Mucosa of descending colon (tissue), 3 donors: ENCODE measurements around the gene PKDCC. TPM values are rescaled to one million over a fixed set of nuclear protein-coding genes. Genes with fewer than 3 reads are reported as not detected.
A peak's percentile ranks its signal among the peaks of the same experiment; 100 is the strongest.

Experiments
- ATAC-seq: fragments of 200-7000 bp; cut with Tn5 transposase; one replicate; pipeline ENCODE4 v1.9.1; 2020; ENCODE audit warnings: mild to moderate bottlenecking, moderate library complexity
- DNase-seq, 3 donors: peaks; one replicate each; pipeline ENCODE4 v3.0.0-alpha.2; 2020
- H3K36me3 ChIP-seq: fragments of 200-600 bp; one replicate; pipeline ENCODE4 v1.8.0; 2021; ENCODE audit warnings: low read depth, mild to moderate bottlenecking
- H3K4me1 ChIP-seq: fragments of 200-600 bp; one replicate; pipeline ENCODE4 v1.8.0; 2021; ENCODE audit warnings: low read depth, mild to moderate bottlenecking
- H3K4me3 ChIP-seq: fragments of 200-600 bp; one replicate; pipeline ENCODE4 v1.8.0; 2021; ENCODE audit warnings: mild to moderate bottlenecking
- H3K9me3 ChIP-seq: fragments of 200-600 bp; one replicate; pipeline ENCODE4 v1.8.0; 2021; ENCODE audit warnings: mild to moderate bottlenecking
- CTCF ChIP-seq: fragments of 200-600 bp; IDR thresholded peaks from one replicate; pipeline ENCODE4 v1.8.0; 2022; ENCODE audit warnings: antibody characterized with exemption, mild to moderate bottlenecking
- intact Hi-C, 2 donors: fragments of 100-400 bp; cut with DNase I in 1 of 2; cut with micrococcal nuclease in 1 of 2; formaldehyde crosslinking; loops; one replicate each; pipeline versions ENCODE4 v1.11.0 to v1.11.1; 2022; cut with DNase I, micrococcal nuclease
- total RNA-seq, 3 donors: library from RNA; stranded (reverse); fragmentation: NEBNext Ultra II Directional in 2 of 3; extraction: Animal tissue kit (Norgen Biotek cat#: 25700) in 2 of 3; gene quantifications; one replicate each; pipeline versions ENCODE4 v1.2.1 to v1.2.4, GENCODE V29; 2021 to 2023
- donor health status: DM: no; HTN: no; CAD: no; lungs with moderate emphysema.
- donor health status: DM: no; HTN: no; CAD: no.
- donor health status: DM: no; HTN: yes; CAD: no.

PKDCC gene
- total RNA-seq, 3 donors from 2014 or later: 79.3 to 88.8 (median 80.7) TPM

DNA sequence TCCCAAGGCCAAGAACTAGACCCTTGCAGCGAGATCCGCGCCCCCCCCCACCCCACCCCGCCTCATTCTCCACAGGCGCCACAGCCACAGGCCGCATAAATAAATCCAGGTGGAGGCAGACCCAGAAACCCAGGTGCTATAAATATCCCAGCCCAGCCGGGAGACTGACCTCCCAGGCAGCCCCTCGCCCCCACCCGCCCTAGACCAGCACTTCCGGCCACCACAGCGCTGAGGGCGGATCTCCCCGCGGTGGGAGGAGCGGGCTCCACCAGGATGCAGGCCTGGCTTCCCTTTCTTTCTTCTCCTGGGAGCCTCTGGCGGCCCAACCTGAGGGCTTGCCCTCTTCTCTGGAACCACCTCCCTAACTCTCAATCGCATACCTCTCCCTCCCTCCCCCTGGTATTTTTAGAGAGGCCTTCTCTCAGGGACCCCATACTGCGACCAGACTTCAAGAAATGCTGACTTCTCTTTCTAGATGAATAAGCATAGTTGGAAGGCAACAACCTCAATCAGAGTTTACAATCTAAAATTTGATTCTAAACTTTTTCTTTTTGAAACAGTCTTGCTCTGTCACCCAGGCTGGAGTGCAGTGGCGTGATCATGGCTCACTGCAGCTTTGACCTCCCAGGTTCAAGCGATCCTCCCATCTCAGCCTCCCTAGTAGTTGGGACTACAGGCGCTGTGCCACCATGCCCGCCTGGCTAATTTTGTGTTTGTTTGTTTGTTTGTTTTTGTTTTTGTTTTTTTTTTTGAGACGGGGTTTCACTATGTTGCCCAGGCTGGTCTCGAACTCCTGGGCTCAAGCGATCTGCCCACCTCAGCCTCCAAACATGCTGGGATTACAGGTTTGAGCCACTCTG lies 55.0 kb downstream of the PKDCC start:
- intact Hi-C loops: no loop called here
- DNase-seq (peak; percentile 49 to 82 (median 70)), ATAC-seq (peak; percentile 7)
- Histone ChIP-seq H3K4me1 (peaks cover 5% of the 10 kb centered on the region), H3K4me3 (no peak overlapping the region), H3K9me3 (no peaks in the 10 kb centered on the region), H3K36me3 (no peaks in the 10 kb centered on the region)
- no peak for TF ChIP-seq CTCF

DNA sequence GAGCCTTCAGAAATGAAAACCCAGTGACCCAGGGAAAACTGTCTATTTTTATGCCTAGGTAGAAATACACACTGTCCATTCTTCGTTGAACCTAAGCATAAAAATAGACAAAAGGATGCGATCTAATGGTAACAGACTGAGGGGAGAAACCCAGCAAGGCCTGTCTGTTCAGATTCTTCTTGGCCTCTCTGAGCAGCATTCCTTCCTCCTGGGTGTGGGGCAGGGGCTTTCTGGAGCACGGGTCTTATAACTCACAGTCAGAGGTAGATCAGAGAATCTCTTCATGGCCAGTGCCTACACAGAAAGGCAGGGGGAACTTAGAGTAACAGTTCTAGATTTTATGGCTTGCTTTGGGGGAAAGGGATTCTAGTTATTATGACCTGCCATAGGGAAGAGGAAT lies 56.0 kb downstream of the PKDCC start:
- DNase-seq (no peak), ATAC-seq (no peak)
- Histone ChIP-seq H3K9me3 (no peaks in the 10 kb centered on the region), H3K4me1 (peaks cover 5% of the 10 kb centered on the region), H3K36me3 (no peaks in the 10 kb centered on the region), H3K4me3 (no peak overlapping the region)
- intact Hi-C loops: no loop called here
- TF ChIP-seq CTCF: no peak

DNA sequence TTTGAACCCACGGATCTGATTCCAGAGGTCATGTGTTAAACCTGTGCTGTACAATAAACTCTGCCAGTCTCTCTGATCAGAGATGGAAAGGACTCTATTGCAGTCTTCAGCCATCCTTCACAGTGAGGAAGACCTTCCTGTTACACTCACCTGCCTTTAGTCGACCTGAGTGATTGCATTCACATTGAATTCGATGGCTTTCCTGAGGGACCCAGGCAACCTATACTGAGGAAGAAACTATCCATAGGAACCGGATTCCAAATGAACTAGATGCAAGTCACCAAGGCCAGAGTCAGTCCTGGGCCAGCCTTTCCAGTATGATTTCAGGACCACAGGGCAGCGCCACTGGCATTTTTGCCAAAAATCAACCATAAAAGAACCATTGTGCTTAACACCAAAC lies 56.8 kb downstream of the PKDCC start:
- intact Hi-C loops: no loop called here
- H3K36me3 ChIP-seq: no peaks in the 10 kb centered on the region
- DNase-seq (no peak), ATAC-seq (no peak)
- H3K4me1 ChIP-seq: peaks cover 5% of the 10 kb centered on the region
- no peak overlapping the region for H3K4me3 ChIP-seq
- H3K9me3 ChIP-seq: no peaks in the 10 kb centered on the region
- no peak for TF ChIP-seq CTCF

- DNase-seq: peak in 2 of 3 donors; percentile 57 to 85
- H3K4me1 ChIP-seq: peaks cover 5% of the 10 kb centered on the region
- peak; percentile 64 for ATAC-seq
- no peaks in the 10 kb centered on the region for H3K36me3 ChIP-seq
- intact Hi-C loops: no loop called here
- H3K9me3 ChIP-seq: no peaks in the 10 kb centered on the region
- no peak overlapping the region for H3K4me3 ChIP-seq
- TF ChIP-seq CTCF: no peak
Observed at GRCh38 chr2:42105330-42106256, 57.8 kb downstream of the PKDCC start.

DNA sequence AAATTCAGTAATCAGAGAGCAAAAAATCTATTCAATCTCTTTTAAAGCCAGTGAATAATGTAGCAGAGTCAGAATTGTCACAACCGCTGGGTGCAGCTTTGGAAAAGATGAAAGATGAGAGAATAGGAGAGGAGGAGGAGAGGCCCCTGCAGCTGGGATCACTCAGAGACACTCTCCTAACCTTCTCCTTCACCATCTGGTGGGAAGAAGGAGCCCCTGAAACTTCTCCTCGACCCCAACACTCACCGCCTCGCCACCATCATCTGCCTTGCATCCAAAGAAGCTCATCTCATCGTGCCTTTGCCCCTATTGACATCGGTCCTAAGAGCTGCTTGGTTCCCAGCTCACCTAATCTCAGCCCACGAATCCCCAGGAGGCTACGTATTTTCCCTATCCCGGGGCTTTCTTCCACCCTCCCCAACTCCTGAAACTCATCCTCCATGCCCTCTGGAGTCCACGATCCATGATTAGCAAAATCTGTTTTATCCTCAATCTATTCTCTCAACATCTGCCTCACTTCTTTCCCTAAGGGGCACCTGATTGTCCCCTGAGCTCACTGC lies 58.5 kb downstream of the PKDCC start:
- Histone ChIP-seq H3K9me3 (no peaks in the 10 kb centered on the region), H3K4me1 (no peaks in the 10 kb centered on the region), H3K36me3 (no peaks in the 10 kb centered on the region), H3K4me3 (no peak overlapping the region)
- DNase-seq: no peak
- TF ChIP-seq CTCF: no peak
- ATAC-seq: no peak
- intact Hi-C loops: no loop called here
